ENCODE data around the gene CTXN1.
"Not testable (repeated sequence)": the region's sequence is repeated elsewhere in the genome, so short reads cannot be mapped to it uniquely, and the experiment has no call there.

The CTXN1 gene

GRCh38 chr19:7926021-7926726 lies at the start of gene CTXN1:
CTXN1 (minus strand) TSS chr19:7926135; CDS start chr19:7925538, 597 bp downstream.
- DNase-seq (ENCODE audit: low read depth in 2 of 2), result peak; percentile 42 to 57

DNA sequence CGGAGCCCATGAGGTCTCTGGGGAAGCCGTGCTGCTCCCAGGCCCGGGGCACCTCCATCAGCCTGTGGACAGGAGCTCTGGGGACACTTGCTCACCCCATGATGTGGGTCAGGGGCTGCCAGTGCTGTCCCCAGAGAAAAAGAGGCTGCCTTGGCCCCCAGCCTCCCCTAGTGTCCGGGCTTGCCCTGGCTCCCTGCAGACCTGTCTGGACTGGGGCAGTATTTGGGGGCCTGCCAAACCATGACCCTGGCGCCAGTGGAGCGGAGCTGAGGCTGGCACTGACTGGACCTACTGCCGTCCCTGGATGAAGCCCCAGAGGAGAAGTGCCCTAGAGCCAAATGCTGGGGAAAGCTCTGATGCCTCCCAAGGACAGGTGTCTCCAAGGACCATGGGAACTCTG lies 49.1 kb upstream of the CTXN1 start:
- no peak for DNase-seq (ENCODE audit: low read depth in 2 of 2)

DNA sequence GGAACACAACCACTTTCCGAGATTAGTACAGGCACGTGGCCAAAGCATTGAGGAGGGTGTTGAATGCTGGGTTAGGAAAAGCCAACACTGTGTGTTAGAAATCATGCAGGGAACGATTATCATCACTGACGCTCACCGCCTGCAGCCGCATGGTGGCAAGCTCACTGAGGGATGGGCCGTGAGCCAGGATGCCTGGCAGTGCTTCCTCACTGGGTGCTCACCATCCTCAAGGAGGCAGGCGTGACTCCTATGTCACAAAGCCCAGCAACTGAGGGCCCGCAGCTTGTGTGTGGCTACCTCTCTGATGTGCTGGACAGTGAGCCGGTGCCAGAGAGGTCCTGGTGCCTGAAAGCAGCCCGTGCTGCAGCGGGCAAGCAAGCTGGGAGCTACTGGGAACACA lies 47.9 kb upstream of the CTXN1 start:
- no peak for DNase-seq (ENCODE audit: low read depth in 2 of 2)

DNA sequence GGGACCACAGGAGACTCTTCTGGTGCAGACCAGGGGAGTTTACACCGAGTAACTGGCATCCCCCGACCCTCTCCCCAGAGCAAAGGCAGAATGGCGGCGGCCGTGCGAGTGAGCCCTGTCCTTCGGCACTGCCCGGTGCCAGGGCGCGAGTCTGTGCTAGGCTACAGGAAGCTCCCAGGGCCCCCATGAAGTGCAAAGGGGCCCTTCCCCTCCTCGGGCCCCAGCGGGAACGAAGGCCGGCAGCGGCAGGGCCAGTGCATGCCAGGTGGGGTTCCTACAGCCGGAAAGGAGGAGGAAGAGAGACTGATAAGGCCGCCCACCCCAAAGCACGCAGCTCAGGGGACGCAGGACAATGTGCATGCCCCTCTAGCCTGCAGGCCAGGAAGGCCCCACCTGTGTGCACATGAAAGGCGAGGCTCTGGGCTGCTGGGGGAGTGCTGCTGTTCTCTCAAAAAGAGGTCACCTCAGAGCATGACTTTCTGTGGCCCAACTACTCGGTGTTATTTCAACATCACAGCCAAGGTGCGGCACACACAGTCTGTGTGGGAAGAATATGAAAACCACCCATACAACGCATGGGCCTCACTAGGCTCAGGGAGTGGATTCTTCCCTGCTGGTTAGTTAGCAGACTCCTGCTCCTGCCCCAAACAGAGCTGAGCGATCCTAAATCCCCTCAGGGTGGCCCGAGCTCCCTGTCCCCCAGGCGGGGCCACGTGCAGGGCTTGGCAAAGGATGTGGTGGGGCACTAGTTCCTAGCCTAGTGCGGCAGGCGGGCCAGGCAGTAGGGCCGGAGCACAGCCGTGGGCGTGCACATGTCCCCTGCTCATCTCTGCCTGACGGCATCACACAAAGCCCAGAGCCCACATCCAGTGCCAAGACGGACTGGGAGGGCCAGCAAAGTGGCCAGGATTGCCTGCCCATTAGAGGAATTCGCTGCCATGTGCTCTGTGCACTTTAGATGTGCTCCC lies 45.9 kb upstream of the CTXN1 start:
- no peak for DNase-seq (ENCODE audit: low read depth in 2 of 2)

DNA sequence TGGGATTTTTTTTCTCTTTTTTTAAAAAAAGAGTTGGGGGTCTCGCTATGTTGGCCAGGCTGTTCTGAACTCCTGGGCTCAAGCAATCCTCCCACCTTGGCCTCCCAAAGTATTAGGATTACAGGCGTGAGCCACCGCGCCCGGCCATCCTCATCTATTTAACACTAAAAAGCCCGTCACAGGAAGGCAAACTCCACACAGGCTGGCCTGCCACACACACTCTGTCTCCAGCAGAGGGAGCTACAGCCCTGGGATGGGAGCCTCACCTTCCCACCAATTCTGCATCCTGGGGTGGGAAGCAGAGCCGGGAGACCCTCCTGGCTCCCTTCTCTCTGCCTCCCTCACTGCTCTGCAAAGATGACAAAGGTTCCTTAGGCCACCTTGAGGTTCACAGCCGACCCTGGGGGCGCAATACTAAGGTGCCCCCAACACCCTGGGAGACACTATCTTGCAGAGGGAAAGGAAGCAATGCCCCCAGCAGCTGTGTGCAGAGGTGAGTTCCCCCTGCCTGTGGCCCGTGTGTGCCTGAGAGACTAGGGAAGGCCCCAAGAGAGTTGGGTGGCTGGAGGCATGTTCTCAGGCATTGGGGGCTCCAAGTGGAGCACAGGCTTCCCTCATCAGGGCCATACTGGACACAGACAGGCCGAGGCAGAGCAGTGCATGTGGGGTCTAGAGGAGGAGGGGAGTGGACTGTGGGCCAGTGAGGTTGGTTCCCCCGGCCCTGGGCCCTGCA lies 44.9 kb upstream of the CTXN1 start:
- DNase-seq (ENCODE audit: low read depth in 2 of 2), result no peak

DNA sequence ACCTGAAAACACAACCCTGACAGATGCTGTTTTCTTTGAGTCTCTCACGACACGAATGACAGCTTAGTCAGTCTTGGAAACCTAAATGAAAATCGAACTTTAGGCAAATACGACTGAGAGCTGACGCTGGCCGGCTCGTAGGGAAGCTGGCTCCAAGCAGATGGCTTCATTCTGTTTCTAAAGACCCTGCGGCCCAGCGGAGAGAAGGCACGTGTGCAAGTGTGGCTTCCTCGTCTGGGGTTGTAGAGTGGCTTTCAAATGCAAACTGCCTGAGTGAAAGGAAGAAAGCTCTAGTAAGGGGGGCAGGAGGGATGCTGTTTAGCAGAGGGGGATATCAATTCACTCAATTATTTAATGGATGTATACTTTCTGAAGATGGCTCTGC lies 43.6 kb upstream of the CTXN1 start:
- DNase-seq (ENCODE audit: low read depth in 2 of 2), result no peak

GRCh38 chr19:7968796-7969554 lies 43.0 kb upstream of the CTXN1 start:
- DNase-seq (ENCODE audit: low read depth in 2 of 2), result no peak

GRCh38 chr19:7968008-7968795 lies 42.3 kb upstream of the CTXN1 start:
- no peak for DNase-seq (ENCODE audit: low read depth in 2 of 2)

GRCh38 chr19:7965921-7966665 lies 40.2 kb upstream of the CTXN1 start:
- no peak for DNase-seq (ENCODE audit: low read depth in 2 of 2)

- no peak for DNase-seq (ENCODE audit: low read depth in 2 of 2)
Observed at GRCh38 chr19:7965259-7965841, 39.4 kb upstream of the CTXN1 start.

- no peak for DNase-seq (ENCODE audit: low read depth in 2 of 2)
Observed at GRCh38 chr19:7963566-7963965, 37.6 kb upstream of the CTXN1 start.

DNA sequence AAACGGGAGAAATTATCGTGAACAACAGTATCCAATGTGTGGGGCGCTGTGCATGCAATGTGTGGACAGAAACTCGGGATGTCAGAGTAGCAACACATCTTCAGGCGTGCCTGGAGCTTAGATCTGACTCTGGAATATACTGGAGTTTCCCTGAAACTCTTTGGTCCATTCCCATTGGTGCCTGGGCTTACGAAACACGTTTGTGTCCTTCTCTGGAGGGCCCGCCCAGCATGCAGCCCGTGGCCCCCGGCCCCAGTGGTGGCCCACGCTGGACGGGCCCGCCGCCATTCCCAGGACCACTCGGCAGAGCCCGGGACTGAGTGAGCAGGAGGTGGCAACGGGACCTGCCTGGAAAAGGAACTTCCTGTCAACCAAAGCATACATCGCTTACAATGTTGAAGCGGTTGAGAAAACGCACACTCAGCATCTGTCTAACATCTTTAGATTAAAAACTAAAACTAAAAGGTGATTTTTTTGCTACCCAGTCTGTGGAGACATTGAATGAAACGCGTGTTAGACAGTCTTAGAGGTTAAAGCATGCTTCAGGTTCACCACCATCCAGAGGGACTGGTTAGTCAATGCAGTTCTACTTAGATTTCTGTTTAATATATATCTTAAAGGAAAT lies 36.8 kb upstream of the CTXN1 start:
- DNase-seq (ENCODE audit: low read depth in 2 of 2), result no peak

DNA sequence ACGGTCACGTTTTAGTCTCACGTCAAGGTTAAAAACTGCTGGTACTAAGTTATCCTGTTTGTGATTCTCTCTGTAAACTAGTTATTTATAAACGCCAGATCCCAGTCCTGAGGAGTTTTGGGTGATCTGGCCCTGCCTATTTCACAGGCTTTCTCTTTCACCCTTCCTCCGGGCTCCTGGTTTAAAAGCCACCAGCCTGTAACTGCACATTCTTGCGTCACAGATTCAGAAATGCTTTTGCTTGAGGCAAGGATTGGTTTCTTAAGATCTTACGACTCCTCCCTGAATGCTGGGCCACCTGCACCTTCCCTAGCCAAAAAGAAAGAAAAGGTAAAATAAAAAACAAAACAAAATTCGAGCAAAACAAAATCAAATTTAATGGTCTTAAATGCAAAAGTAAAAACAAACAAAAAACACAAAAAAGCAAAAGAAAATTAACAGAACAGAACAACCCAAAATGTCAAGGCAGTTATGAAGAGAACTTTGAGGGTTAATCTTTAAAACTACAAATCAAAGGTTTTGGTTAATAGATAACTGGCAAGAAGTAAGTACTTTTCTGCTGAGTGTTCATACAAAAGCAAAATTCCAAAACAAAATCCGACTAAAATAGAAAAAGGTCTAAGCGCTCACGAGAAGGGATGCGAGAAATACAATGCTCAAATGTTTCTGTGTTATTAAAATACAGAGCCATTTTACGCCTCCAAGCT lies 36.1 kb upstream of the CTXN1 start:
- DNase-seq (ENCODE audit: low read depth in 2 of 2), result no peak

DNA sequence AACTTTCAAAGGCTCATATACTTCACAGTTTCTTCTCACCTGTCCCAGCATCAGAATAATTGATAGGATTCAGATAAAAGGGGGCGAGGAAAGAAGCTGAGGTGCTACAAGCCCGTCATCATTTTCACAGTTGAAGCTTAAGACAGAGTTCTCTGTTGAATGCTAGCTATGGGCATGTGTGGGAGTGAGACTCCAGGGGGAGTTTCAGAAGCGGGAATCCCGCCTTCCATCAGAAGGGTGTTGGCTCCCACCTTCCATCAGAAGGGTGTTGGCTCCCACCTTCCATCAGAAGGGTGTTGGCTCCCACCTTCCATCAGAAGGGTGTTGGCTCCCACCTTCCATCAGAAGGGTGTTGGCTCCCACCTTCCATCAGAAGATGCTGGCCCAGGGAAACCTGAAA lies 35.1 kb upstream of the CTXN1 start:
- not testable (repeated sequence) for DNase-seq (ENCODE audit: low read depth in 2 of 2)

GRCh38 chr19:7959211-7959610 lies 33.3 kb upstream of the CTXN1 start:
- DNase-seq (ENCODE audit: low read depth in 2 of 2), result no peak

DNA sequence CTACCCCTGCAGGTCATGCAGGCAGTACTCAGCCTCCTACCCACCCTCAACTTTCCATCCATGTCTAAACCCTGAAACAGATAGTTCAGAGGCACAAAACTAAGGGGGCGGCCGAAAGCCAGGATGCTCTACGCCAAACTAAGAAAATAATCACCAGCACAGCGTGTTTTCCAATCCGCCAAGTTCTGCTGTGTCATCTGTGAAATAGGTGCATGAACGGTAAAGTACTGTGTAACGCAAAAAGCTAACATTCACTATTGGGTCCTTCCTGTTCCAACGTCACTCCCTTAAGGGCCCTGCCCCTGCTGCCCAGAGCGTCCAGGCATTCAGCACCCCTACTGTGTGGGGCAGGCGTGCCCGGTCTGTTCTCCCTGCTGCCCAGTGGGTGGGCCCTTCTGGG lies 29.8 kb upstream of the CTXN1 start:
- no peak for DNase-seq (ENCODE audit: low read depth in 2 of 2)

DNA sequence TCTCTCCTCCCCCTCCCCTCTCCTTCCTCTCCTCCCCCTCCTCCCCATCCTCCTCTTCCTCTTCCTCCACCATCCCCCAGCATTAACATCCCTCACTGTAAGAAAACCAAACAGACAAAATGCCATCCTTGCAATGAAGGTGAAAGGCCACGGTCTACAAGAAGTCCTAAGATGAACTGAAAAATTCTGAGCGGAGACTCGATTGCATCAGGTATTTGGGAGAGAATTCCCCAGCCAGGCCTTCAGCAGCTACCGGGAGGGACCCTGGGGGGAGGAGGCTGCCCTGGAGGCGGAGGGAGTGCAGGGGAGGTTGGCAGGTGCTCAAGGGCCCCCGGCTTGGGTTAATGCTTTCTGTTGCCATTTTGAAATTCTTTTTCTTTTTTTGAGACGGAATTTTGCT lies 27.6 kb upstream of the CTXN1 start:
- no peak for DNase-seq (ENCODE audit: low read depth in 2 of 2)

- DNase-seq (ENCODE audit: low read depth in 2 of 2), result no peak
Observed at GRCh38 chr19:7953060-7953459, 27.1 kb upstream of the CTXN1 start.

GRCh38 chr19:7947939-7948338 lies 22.0 kb upstream of the CTXN1 start:
- no peak for DNase-seq (ENCODE audit: low read depth in 2 of 2)

All from stimulated activated CD8-positive, alpha-beta memory T cell treated with anti-CD3 and anti-CD28 coated beads, Interleukin-15, amount 100 ng/mL, for 4 hours (primary cell).